HCEC 1CT (cell line): ENCODE results near the gene SORCS3.

Experiments
- DNase-seq: peaks from one replicate; pipeline ENCODE4 v3.0.0-alpha.2; 2017

SORCS3 gene

GRCh38 chr10:104925232-104925851 lies 284.3 kb downstream of the SORCS3 start:
- no peak for DNase-seq

- DNase-seq = no peak
These were observed 287.6 kb downstream of the SORCS3 start for GRCh38 chr10:104928734-104929133.

GRCh38 chr10:104931612-104932134 lies 290.6 kb downstream of the SORCS3 start:
- DNase-seq = no peak

- no peak for DNase-seq
These were observed 294.6 kb downstream of the SORCS3 start for GRCh38 chr10:104935656-104936055.

- peak; percentile 66 for DNase-seq
These were observed 296.5 kb downstream of the SORCS3 start for GRCh38 chr10:104937567-104937966.

- no peak for DNase-seq
These were observed 296.9 kb downstream of the SORCS3 start for GRCh38 chr10:104938031-104938430.

- DNase-seq = no peak
These were observed 300.6 kb downstream of the SORCS3 start for GRCh38 chr10:104941662-104942061.

GRCh38 chr10:104947314-104947713 lies 306.2 kb downstream of the SORCS3 start:
- no peak for DNase-seq

- DNase-seq = no peak
These were observed 316.2 kb downstream of the SORCS3 start for GRCh38 chr10:104957178-104957841.

GRCh38 chr10:104966563-104967297 lies 325.6 kb downstream of the SORCS3 start:
- DNase-seq = no peak

GRCh38 chr10:104980368-104980767 lies 339.3 kb downstream of the SORCS3 start:
- no peak for DNase-seq

- DNase-seq = no peak
These were observed 340.9 kb downstream of the SORCS3 start for GRCh38 chr10:104981995-104982394.

GRCh38 chr10:104988686-104989085 lies 347.6 kb downstream of the SORCS3 start:
- no peak for DNase-seq

GRCh38 chr10:104989880-104990279 lies 348.8 kb downstream of the SORCS3 start:
- DNase-seq = no peak

GRCh38 chr10:104993085-104993484 lies 352.0 kb downstream of the SORCS3 start:
- DNase-seq = no peak

- DNase-seq = no peak
These were observed 360.2 kb downstream of the SORCS3 start for GRCh38 chr10:105001269-105001668.

- no peak for DNase-seq
These were observed 369.5 kb downstream of the SORCS3 start for GRCh38 chr10:105010411-105011121.

- no peak for DNase-seq
These were observed 376.0 kb downstream of the SORCS3 start for GRCh38 chr10:105017116-105017515.

GRCh38 chr10:105017691-105018090 lies 376.6 kb downstream of the SORCS3 start:
- no peak for DNase-seq

GRCh38 chr10:105023211-105024111 lies 382.4 kb downstream of the SORCS3 start:
- no peak for DNase-seq

GRCh38 chr10:105024184-105024583 lies 383.1 kb downstream of the SORCS3 start:
- no peak for DNase-seq

- DNase-seq = no peak
These were observed 384.0 kb downstream of the SORCS3 start for GRCh38 chr10:105025092-105025491.
